Calu3 (cell line): ENCODE data around the gene ZBTB32. TPM values are rescaled to one million over a fixed set of nuclear protein-coding genes. Genes with fewer than 3 reads are reported as not detected.

Experiments used
- BruUV-seq: library from RNA; stranded (reverse); fragments of 400-500 nt; replicated peaks from 2 replicates; lab custom pipeline; 2021; lab: Mats Ljungman, UMichigan
- CTCF ChIA-PET: fragments of 300-600 bp; sonication (Branson Sonifier 250); formaldehyde crosslinking; loops from one replicate; lab custom pipeline; 2022; ENCODE audit warnings: antibody characterized with exemption; lab: Charles Lee
- DNase-seq: peaks from one replicate; pipeline ENCODE4 v3.0.0; 2022
- H3K27ac Mint-ChIP-seq: one replicate; pipeline ENCODE4 v1.8.0; 2022; ENCODE audit warnings: mixed read lengths; ENCODE audit not compliant: unreplicated experiment
- H3K27me3 Mint-ChIP-seq: one replicate; pipeline ENCODE4 v1.8.0; 2022; ENCODE audit warnings: mixed read lengths; ENCODE audit not compliant: unreplicated experiment
- H3K36me3 Mint-ChIP-seq: one replicate; pipeline ENCODE4 v1.8.0; 2022; ENCODE audit warnings: mild to moderate bottlenecking, moderate library complexity, mixed read lengths; ENCODE audit not compliant: insufficient read depth, unreplicated experiment
- H3K4me1 Mint-ChIP-seq: one replicate; pipeline ENCODE4 v1.8.0; 2022; ENCODE audit warnings: mild to moderate bottlenecking, low read depth, mixed read lengths; ENCODE audit not compliant: unreplicated experiment
- H3K4me3 Mint-ChIP-seq: one replicate; pipeline ENCODE4 v1.8.0; 2022; ENCODE audit warnings: mild to moderate bottlenecking, low read depth, moderate library complexity, mixed read lengths; ENCODE audit not compliant: unreplicated experiment
- H3K9me3 Mint-ChIP-seq: one replicate; pipeline ENCODE4 v1.8.0; 2022; ENCODE audit warnings: low read depth, mixed read lengths; ENCODE audit not compliant: unreplicated experiment
- intact Hi-C: fragments of 100-400 bp; cut with micrococcal nuclease; formaldehyde crosslinking; loops from one replicate; pipeline ENCODE4 v1.10.0; 2022; ENCODE audit not compliant: unreplicated experiment
- total RNA-seq: library from RNA; stranded (reverse); gene quantifications from 2 replicates; pipeline ENCODE4 v1.2.3, GENCODE V29; 2022
- TF ChIP-seq, protein P1 (sequence below): fragments of 200-600 bp; IDR thresholded peaks from one replicate; pipeline ENCODE4 v1.8.0; 2022; ENCODE audit warnings: antibody characterized with exemption; ENCODE audit not compliant: unreplicated experiment

The ZBTB32 gene
- total RNA-seq, 1 experiment from 2014 or later = not detected

GRCh38 chr19:35757749-35758608 lies 53.6 kb downstream of the ZBTB32 start, which contains the start of gene PROSER3:
Gene PROSER3 (plus strand): TSS chr19:35758176. CDS start chr19:35758216, 40 bp downstream.
- Mint-ChIP-seq H3K9me3 (no peaks in the 10 kb centered on the region), H3K4me3 (peak within 1 kb of the TSS; percentile 99), H3K36me3 (peaks cover 79% of the 10 kb centered on the region), H3K27ac (peak within 1 kb of the TSS; percentile 100), H3K4me1 (peaks cover 11% of the 10 kb centered on the region), H3K27me3 (no peaks in the 10 kb centered on the region)
- TF ChIP-seq, protein P1, sequence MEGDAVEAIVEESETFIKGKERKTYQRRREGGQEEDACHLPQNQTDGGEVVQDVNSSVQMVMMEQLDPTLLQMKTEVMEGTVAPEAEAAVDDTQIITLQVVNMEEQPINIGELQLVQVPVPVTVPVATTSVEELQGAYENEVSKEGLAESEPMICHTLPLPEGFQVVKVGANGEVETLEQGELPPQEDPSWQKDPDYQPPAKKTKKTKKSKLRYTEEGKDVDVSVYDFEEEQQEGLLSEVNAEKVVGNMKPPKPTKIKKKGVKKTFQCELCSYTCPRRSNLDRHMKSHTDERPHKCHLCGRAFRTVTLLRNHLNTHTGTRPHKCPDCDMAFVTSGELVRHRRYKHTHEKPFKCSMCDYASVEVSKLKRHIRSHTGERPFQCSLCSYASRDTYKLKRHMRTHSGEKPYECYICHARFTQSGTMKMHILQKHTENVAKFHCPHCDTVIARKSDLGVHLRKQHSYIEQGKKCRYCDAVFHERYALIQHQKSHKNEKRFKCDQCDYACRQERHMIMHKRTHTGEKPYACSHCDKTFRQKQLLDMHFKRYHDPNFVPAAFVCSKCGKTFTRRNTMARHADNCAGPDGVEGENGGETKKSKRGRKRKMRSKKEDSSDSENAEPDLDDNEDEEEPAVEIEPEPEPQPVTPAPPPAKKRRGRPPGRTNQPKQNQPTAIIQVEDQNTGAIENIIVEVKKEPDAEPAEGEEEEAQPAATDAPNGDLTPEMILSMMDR = no peak
- peak; percentile 99 for DNase-seq
- CTCF ChIA-PET = no interaction called here
- intact Hi-C loops = no loop called here
- BruUV-seq = TSS peak; percentile 67

DNA sequence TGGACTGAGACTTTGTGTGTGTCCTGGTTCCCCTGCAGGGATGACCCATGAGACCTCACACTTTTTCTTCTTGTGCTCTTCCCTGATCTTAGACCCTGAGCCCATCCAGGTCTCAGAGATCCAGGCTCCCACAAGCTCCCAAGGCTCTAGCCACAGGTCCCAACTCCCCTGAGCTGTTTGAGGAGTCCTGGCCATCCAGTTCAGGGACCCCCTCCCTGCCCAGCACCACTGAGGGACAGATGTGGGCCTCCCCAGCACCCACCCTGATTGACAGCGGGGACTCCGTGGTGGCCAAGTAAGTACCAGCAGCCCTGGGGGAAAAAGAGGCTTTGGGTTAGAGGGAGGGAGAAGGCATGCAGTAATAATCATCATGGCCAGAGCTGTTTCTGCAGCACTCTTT lies 55.3 kb downstream of the ZBTB32 start:
- CTCF ChIA-PET = no interaction called here
- no peak overlapping the region for H3K27ac Mint-ChIP-seq
- DNase-seq = no peak
- TF ChIP-seq, protein P1 = no peak
- H3K36me3 Mint-ChIP-seq = peaks cover 84% of the 10 kb centered on the region
- peak overlapping the region; percentile 99 for H3K4me3 Mint-ChIP-seq
- H3K4me1 Mint-ChIP-seq = peaks cover 11% of the 10 kb centered on the region
- BruUV-seq = no TSS peak
- H3K9me3 Mint-ChIP-seq = no peaks in the 10 kb centered on the region
- intact Hi-C loops = no loop called here
- H3K27me3 Mint-ChIP-seq = no peaks in the 10 kb centered on the region

DNA sequence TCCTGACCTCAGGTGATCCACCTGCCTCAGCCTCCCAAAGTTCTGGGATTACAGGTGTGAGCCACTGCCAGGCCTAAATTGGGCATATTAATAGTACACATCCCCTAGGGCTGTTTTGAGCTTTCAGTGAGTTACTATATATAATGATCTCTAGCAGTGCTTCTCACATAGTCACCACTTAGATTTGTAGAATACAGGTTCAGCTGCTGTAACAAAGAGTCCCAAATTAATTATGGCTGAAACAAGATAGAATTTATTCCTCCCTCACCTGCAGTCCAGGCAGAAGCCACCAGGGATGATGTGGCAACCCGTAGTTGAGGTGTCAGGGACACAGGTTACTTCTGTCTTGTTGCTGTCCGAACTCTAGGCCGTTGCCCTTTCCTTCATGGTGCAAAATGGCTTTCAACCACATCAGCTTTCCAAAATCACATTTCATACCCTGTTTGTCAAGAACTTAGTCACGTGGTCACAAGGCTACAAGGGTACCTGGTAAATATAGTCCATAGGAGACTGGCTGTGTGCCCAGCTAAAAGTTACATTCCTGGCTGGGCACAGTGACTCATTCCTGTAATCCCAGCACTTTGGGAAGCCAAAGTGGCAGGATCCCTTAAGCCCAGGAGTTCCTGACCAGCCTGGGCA lies 56.5 kb downstream of the ZBTB32 start:
- intact Hi-C loops = no loop called here
- H3K4me1 Mint-ChIP-seq = peaks cover 11% of the 10 kb centered on the region
- H3K27ac Mint-ChIP-seq = no peak overlapping the region
- TF ChIP-seq, protein P1 = no peak
- H3K36me3 Mint-ChIP-seq = peaks cover 82% of the 10 kb centered on the region
- H3K4me3 Mint-ChIP-seq = no peak overlapping the region
- CTCF ChIA-PET = no interaction called here
- H3K9me3 Mint-ChIP-seq = no peaks in the 10 kb centered on the region
- DNase-seq = no peak
- BruUV-seq = no TSS peak
- no peaks in the 10 kb centered on the region for H3K27me3 Mint-ChIP-seq

DNA sequence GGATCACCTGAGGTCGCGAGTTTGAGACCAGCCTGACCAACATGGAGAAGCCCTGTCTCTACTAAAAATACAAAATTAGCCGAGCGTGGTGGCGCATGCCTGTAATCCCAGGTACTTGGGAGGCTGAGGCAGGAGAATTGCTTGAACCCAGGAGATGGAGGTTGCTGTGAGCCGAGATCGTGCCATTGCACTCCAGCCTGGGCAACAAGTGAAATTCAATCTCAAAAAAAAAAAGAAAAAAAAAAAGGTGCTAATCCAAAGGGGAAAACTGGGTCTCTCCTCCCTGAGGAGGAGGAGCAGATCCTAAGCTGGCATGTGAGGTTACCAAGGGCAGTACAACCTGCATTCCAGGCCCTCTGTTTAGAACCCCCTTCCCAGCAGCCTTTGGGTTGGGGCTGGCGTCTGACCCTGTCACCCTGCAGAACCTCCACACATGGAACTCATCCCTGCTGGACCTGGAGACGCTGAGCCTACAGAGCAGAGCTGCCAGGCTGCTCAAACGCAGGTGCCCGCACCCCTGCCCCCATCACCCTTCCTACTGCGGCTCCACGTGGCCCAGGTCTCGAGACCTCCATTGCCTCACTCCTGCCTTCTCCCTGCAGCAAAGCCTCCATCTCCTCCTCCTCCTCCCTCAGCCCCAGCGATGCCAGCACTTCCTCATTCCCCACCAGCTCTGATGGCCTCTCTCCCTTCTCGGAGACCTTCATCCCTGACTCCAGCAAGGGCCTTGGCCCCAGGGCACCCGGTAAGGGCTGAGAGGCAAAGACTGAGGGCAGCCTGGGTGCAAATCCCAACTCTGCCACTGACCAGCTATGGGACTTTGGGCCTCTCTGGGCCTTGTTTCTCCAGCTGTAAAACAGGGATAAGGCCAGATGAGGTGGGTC lies 60.3 kb downstream of the ZBTB32 start:
- intact Hi-C loops = no loop called here
- CTCF ChIA-PET = no interaction called here

More for the DNA sequence above, 60.3 kb downstream of the ZBTB32 start:
- H3K36me3 Mint-ChIP-seq = peaks cover 59% of the 10 kb centered on the region
- no TSS peak for BruUV-seq
- no peaks in the 10 kb centered on the region for H3K27me3 Mint-ChIP-seq
- TF ChIP-seq, protein P1 = no peak
- peaks cover 2% of the 10 kb centered on the region for H3K4me1 Mint-ChIP-seq
- DNase-seq = no peak
- H3K27ac Mint-ChIP-seq = no peak overlapping the region
- H3K4me3 Mint-ChIP-seq = no peak overlapping the region
- H3K9me3 Mint-ChIP-seq = no peaks in the 10 kb centered on the region
